ENCODE measurements around the gene TRERF1.

DNA sequence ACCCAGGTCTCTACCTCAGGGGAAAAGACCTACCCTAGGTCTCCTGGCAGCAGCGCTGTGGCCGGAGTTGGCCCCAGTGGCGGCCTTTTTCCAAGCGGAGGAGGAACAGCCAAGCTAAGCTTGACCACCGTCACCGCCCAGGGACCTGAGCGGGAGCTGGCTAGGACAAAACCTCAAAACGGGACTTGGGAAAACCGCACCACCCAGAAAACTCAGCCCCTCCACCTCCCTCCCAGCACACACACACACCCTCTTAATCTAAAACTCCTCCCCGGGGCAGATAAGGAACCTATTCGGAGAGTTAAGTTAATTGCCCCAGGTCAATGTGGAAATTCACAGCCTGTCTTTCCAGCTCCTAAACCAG, 2.7 kb upstream of the TRERF1 start:
- no peak for TF ChIP-seq POLR2AphosphoS5 (IDR thresholded peaks at IDR 0.05; ENCODE audit: low read depth, low read length)
- no peak for TF ChIP-seq POLR2A (IDR thresholded peaks at IDR 0.05; ENCODE audit: low read depth, low read length)
- TF ChIP-seq TAF1 (IDR thresholded peaks at IDR 0.05; ENCODE audit: borderline replicate concordance, low read depth, low read length): no peak
